GM18526 (cell line): ENCODE measurements around the gene CTSC.

Source experiments
- POLR2A ChIP-seq: IDR thresholded peaks from 3 replicates; pipeline ENCODE4 v1.6.1; 2011; ENCODE audit not compliant: insufficient read length; ENCODE audit errors: extremely low read depth

CTSC gene

GRCh38 chr11:88357323-88358039, 19.9 kb upstream of the CTSC start:
- TF ChIP-seq POLR2A = no peak

DNA sequence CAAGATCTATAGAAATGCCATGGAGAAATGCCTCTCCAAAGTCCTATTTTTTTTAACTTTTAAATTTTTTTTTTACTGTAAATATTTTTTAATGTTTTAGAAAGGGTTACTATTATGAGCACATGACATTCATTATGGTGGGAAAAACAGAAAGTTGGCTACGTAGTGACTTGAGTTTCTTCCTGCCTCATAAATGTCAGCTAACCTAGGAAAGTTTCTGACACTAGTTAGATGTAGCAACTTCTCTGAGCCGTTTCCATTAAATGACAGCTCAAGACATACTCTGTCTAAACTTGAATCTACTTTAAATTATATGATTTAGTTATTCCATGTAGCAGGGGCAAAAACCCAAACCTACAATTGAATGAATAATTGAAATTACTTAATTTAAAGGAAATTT, 18.4 kb upstream of the CTSC start:
- TF ChIP-seq POLR2A = no peak

DNA sequence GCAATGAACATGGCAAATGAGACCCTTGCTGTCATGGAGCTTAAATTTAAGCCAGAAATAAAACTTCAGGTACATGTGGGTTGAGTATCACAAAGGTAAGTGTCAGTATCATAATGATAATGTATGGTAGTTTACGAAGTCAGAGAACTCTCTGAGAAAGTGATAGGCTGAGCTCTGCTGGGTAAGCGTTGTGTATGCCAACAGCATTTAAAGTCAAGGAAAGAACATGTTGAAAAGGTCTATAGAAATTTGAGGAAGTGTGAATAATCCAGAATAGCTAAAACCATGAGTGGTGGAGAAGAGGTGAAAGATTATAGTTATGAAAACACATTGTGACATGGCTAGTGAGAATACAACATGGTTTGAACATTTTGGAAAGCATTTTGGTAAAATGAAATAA, 17.4 kb upstream of the CTSC start:
- no peak for TF ChIP-seq POLR2A

GRCh38 chr11:88353835-88354496, 16.4 kb upstream of the CTSC start:
- TF ChIP-seq POLR2A = no peak

DNA sequence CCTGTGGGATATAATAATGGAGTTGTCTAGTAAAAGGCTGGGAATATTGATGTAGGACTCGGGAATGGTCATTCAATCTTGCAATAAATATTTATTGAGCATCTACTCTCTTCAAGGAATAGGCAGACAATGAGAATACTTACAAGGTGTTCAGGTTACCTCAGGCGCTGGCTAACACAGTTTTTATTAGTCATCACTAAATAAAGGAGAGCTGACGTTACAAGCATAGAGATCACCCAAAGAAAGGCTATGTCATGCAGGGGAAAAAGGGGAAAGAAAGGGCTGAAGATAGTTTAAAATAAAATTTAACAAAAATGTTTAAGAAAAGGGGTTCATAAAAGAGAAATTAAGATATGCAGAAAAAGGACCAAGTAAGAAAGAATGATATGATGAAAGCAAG, 15.8 kb upstream of the CTSC start:
- TF ChIP-seq POLR2A = no peak

GRCh38 chr11:88352139-88352538, 14.6 kb upstream of the CTSC start:
- TF ChIP-seq POLR2A = no peak

GRCh38 chr11:88348870-88349269, 11.3 kb upstream of the CTSC start:
- no peak for TF ChIP-seq POLR2A

DNA sequence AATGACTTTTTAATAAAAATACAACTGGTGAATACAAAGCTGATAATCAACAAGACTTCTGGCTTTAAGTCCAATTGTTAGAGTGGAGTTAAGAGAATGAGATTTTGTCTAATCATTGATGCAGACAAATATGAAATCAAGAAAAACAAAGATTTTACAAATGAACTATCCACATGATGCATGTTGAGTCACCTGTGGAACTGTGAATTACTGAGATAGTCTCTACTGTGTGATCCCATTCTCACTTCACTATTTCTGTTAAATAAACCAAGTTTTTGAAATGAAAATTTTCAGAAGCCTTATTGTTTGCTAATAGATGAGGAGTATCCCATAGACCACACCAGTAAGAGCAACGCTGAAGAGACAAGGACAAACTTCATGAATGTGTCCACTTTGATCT, 8.4 kb upstream of the CTSC start:
- TF ChIP-seq POLR2A = no peak

DNA sequence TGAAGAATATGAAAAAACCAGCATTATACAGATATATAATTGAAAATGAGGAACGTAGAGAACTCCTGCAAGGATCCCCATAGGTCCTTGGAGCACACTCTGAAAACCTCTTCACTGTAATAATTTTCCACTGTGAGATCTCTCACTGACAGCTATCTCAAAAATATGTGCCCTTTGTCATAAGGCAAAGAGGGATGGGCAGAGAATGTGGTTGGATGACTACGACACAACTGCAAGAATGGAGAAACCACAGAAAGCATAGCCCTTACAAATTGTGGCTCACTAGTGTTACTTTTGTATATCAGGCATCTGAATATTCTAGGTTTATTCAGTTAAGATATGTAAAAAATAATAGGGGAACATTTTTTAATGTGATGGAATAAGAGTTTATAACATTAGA, 7.9 kb upstream of the CTSC start:
- no peak for TF ChIP-seq POLR2A

- no peak for TF ChIP-seq POLR2A
These were observed 7.3 kb upstream of the CTSC start for GRCh38 chr11:88344869-88345268.

GRCh38 chr11:88341522-88342251, 4.2 kb upstream of the CTSC start:
- TF ChIP-seq POLR2A = no peak

DNA sequence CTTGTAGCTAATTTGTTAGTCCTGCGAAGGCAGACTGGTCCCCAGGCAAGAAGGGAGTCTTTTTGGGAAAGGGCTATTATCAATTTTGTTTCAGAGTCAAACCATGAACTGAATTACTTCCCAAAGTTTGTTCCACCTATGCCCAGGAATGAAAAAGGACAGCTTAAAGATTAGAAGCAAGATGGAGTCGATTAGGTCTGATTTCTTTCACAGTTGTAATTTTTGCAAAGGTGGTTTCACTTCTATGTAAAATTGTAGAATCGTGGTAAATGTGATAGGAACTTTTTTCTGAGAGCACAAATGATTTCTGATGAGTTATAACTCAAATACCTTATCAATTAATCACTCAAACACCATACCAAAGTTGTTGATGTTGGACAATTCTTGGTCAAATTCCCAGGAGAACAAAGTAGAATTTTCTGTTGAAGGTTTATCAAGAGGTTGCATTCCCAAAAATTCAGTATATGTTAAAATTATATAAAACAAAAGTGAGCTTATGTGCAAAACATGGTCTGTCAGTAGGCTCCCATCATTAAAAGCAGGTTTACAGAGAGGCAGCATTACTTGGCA, 2.9 kb upstream of the CTSC start:
- no peak for TF ChIP-seq POLR2A

DNA sequence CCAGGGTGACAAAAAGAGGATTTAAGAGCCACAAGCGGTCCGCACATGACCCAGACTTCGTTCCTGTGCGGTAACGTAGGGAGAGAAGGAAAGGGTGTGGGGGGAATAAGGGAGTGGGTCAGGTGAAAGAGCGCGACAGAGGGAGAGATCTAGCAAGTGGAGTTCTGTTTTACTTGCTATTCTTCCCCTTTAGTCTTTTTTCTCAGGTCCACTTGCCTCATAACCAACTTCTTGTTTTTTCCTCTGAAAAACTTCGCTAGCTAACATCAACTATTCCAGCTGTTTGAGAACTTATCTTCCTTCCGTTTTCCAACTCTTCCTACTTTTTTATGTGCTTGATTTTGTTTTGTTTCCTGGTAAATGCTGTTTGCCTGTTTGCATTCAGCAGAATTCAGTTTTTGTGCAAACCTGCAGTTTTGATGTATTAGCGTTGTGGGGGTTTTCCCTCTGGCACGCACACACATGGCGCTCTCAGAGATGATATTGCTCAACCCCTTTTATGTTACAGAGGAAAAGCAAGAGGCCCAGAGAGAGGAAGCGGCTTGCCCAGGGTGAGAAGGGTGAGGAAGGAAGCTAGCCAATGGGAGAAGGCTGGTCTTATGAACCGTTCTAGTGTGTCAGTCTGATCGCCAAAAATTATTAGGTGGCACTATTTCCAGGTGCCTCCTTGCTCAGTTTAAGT, 592 bp upstream of the CTSC start:
- TF ChIP-seq POLR2A = no peak

GRCh38 chr11:88335284-88335683, 2.3 kb downstream of the CTSC start:
- TF ChIP-seq POLR2A = no peak

- no peak for TF ChIP-seq POLR2A
These were observed 3.7 kb downstream of the CTSC start for GRCh38 chr11:88333862-88334261.

GRCh38 chr11:88332851-88333250, 4.7 kb downstream of the CTSC start:
- TF ChIP-seq POLR2A = no peak

DNA sequence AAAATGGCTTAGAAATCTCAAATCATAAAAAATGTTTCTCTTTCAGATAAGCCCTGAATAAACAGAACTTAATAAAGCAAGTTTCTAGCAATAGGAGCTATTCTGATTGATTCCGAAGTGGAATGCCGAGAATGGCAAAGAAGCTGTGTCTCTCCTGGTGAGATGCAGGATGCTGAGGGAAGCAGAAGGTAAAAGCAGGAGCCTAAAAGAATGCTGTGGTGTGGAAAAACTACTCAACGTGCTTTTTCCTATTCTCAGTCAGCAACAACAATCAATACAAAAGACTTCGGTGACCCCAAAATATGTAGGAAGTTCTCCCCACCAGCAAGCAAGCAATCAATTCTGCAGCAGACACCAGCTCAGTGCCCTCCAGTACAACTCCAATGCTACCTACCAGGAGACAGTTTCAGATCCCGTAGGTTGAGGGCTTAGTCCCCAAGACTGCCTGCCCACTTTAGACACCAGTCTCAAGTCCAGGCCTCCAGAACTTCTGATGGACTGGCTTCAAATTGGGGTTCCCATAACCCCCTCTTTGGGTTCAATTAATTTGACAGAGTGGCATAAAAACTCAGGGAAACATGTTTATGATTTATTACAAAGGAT, 6.6 kb downstream of the CTSC start:
- TF ChIP-seq POLR2A = no peak
